HCT116 (cell line): Measurements from ENCODE around the gene NUP188.

ENCODE experiments used
- CEBPB ChIP-seq: IDR thresholded peaks from 2 replicates; pipeline ENCODE4 v1.6.1; 2012; ENCODE audit warnings: low read depth
- EZH2 ChIP-seq: fragments of 200-600 bp; sonication (generic); IDR thresholded peaks from 2 replicates; pipeline ENCODE4 v1.6.1; 2017; ENCODE audit warnings: antibody characterized with exemption, mixed run types
- POLR2AphosphoS5 ChIP-seq: IDR thresholded peaks from 2 replicates; pipeline ENCODE4 v1.6.1; 2011; ENCODE audit warnings: mild to moderate bottlenecking, low read depth, low read length, moderate library complexity
- RAD21 ChIP-seq: IDR thresholded peaks from 2 replicates; pipeline ENCODE4 v1.6.1; 2012; ENCODE audit warnings: low read depth, mild to moderate bottlenecking
- TCF7L2 ChIP-seq: IDR thresholded peaks from 2 replicates; pipeline ENCODE4 v1.7.0; 2011; ENCODE audit warnings: borderline replicate concordance, inconsistent platforms; ENCODE audit not compliant: insufficient read depth, insufficient read length; ENCODE audit errors: extremely low read depth
- TF ChIP-seq, protein P1 (sequence below), 3 experiments: fragments of 200-600 bp in 1 of 3; sonication (generic) in 1 of 3; IDR thresholded peaks in 2 of 3; conservative IDR thresholded peaks in 1 of 3; 2 replicates each; pipeline ENCODE4 v1.5.1; 2012 to 2017; ENCODE audit warnings: low read depth in 2 of 3, low read length in 2 of 3, antibody characterized with exemption in 1 of 3, borderline replicate concordance in 1 of 3, control low read depth in 1 of 3, mild to moderate bottlenecking in 1 of 3, mixed read lengths in 1 of 3, mixed run types in 1 of 3, moderate library complexity in 1 of 3; ENCODE audit not compliant: insufficient read depth in 1 of 3
- TF ChIP-seq, protein P2 (sequence below): IDR thresholded peaks from 2 replicates; pipeline ENCODE4 v1.6.1; 2011; ENCODE audit warnings: mild to moderate bottlenecking, low read length, moderate library complexity; ENCODE audit not compliant: insufficient replicate concordance; ENCODE audit errors: extremely low read depth

DNA sequence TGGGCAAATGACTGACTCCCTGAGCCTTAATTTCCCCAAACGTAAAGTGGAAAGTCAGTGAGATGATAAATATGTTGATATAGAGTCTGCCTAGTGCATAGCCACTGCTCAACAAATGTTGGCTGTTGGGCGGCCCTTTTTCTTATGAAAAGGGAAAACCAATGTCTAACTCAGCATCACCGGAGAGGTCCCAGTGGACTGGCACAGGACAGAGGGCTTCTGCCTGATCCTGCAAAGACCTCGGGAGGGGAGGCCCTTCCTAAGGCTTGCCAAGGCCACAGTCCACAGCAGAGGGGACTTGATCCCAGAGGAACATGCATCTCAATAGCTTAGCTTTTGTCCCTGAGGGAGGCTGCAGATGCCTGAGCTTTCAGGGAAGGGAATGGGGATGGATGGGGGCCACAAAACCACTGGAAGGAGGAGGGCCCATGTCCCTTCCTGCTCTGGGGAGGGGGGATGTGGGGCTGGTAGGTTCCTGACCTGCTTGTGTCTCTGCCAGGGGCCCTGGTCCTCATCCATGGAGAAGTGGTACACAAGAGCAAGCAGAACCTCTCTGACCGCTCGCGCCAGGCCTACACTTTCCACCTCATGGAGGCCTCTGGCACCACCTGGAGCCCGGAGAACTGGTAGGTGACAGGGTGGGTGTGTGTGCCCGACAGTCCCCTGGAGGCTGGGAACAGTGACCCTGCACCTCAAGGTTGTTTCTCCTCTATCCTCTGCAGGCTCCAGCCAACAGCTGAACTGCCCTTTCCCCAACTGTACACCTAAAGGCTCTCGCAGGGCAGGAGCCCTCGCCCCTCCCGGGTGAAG is 6.3 kb upstream of the NUP188 start:
- no peak for TF ChIP-seq RAD21
- TF ChIP-seq, protein P1, sequence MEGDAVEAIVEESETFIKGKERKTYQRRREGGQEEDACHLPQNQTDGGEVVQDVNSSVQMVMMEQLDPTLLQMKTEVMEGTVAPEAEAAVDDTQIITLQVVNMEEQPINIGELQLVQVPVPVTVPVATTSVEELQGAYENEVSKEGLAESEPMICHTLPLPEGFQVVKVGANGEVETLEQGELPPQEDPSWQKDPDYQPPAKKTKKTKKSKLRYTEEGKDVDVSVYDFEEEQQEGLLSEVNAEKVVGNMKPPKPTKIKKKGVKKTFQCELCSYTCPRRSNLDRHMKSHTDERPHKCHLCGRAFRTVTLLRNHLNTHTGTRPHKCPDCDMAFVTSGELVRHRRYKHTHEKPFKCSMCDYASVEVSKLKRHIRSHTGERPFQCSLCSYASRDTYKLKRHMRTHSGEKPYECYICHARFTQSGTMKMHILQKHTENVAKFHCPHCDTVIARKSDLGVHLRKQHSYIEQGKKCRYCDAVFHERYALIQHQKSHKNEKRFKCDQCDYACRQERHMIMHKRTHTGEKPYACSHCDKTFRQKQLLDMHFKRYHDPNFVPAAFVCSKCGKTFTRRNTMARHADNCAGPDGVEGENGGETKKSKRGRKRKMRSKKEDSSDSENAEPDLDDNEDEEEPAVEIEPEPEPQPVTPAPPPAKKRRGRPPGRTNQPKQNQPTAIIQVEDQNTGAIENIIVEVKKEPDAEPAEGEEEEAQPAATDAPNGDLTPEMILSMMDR (IDR thresholded peaks at IDR 0.05 in 2 of 3, conservative IDR thresholded peaks at IDR 0.05 in 1 of 3; ENCODE audit: borderline replicate concordance in 1 of 3, insufficient read depth in 1 of 3, low read depth in 2 of 3, low read length in 2 of 3), result no peak
- no peak for TF ChIP-seq POLR2AphosphoS5
- TF ChIP-seq EZH2, result no peak
- TF ChIP-seq, protein P2, sequence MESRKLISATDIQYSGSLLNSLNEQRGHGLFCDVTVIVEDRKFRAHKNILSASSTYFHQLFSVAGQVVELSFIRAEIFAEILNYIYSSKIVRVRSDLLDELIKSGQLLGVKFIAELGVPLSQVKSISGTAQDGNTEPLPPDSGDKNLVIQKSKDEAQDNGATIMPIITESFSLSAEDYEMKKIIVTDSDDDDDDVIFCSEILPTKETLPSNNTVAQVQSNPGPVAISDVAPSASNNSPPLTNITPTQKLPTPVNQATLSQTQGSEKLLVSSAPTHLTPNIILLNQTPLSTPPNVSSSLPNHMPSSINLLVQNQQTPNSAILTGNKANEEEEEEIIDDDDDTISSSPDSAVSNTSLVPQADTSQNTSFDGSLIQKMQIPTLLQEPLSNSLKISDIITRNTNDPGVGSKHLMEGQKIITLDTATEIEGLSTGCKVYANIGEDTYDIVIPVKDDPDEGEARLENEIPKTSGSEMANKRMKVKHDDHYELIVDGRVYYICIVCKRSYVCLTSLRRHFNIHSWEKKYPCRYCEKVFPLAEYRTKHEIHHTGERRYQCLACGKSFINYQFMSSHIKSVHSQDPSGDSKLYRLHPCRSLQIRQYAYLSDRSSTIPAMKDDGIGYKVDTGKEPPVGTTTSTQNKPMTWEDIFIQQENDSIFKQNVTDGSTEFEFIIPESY, result no peak
- no peak for TF ChIP-seq CEBPB
- no peak for TF ChIP-seq TCF7L2
